ENCODE data around the gene RCOR1.

GRCh38 chr14:102624666-102625065 lies 32.2 kb downstream of the RCOR1 start:
- no peak for TF ChIP-seq POLR2AphosphoS5 (IDR thresholded peaks at IDR 0.05)
- TF ChIP-seq, protein P1, sequence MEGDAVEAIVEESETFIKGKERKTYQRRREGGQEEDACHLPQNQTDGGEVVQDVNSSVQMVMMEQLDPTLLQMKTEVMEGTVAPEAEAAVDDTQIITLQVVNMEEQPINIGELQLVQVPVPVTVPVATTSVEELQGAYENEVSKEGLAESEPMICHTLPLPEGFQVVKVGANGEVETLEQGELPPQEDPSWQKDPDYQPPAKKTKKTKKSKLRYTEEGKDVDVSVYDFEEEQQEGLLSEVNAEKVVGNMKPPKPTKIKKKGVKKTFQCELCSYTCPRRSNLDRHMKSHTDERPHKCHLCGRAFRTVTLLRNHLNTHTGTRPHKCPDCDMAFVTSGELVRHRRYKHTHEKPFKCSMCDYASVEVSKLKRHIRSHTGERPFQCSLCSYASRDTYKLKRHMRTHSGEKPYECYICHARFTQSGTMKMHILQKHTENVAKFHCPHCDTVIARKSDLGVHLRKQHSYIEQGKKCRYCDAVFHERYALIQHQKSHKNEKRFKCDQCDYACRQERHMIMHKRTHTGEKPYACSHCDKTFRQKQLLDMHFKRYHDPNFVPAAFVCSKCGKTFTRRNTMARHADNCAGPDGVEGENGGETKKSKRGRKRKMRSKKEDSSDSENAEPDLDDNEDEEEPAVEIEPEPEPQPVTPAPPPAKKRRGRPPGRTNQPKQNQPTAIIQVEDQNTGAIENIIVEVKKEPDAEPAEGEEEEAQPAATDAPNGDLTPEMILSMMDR (IDR thresholded peaks at IDR 0.05), result no peak
- TF ChIP-seq POLR2A (IDR thresholded peaks at IDR 0.05), result no peak
- TF ChIP-seq EP300 (IDR thresholded peaks at IDR 0.05; ENCODE audit: low read depth), result no peak

Measured in transverse colon (tissue), 4 donors.